T follicular helper cell (primary cell): ENCODE measurements around the gene TTC28.
"Not testable (repeated sequence)": the region's sequence is repeated elsewhere in the genome, so short reads cannot be mapped to it uniquely, and the experiment has no call there.

ENCODE experiments used
- DNase-seq: peaks from one replicate; pipeline ENCODE4 v3.0.0-alpha.2; 2020; ENCODE audit warnings: low read depth

Gene TTC28

GRCh38 chr22:28183078-28183860 is 496.4 kb downstream of the TTC28 start:
- DNase-seq: no peak

GRCh38 chr22:28180804-28181731 is 498.6 kb downstream of the TTC28 start:
- no peak for DNase-seq

GRCh38 chr22:28179392-28179791 is 500.2 kb downstream of the TTC28 start:
- DNase-seq: no peak

- DNase-seq: no peak
Observed at GRCh38 chr22:28175730-28176492, 503.7 kb downstream of the TTC28 start.

- no peak for DNase-seq
Observed at GRCh38 chr22:28174509-28174908, 505.1 kb downstream of the TTC28 start.

GRCh38 chr22:28172892-28173670 is 506.6 kb downstream of the TTC28 start:
- no peak for DNase-seq

- no peak for DNase-seq
Observed at GRCh38 chr22:28171712-28172111, 507.9 kb downstream of the TTC28 start.

GRCh38 chr22:28171115-28171514 is 508.5 kb downstream of the TTC28 start:
- no peak for DNase-seq

- not testable (repeated sequence) for DNase-seq
Observed at GRCh38 chr22:28169314-28169713, 510.3 kb downstream of the TTC28 start.

GRCh38 chr22:28155808-28156207 is 523.8 kb downstream of the TTC28 start:
- no peak for DNase-seq

- no peak for DNase-seq
Observed at GRCh38 chr22:28154861-28155260, 524.8 kb downstream of the TTC28 start.

GRCh38 chr22:28151151-28151816 is 528.4 kb downstream of the TTC28 start:
- DNase-seq: no peak

- no peak for DNase-seq
Observed at GRCh38 chr22:28148816-28149465, 530.7 kb downstream of the TTC28 start.

- DNase-seq: no peak
Observed at GRCh38 chr22:28147401-28147800, 532.2 kb downstream of the TTC28 start.

- no peak for DNase-seq
Observed at GRCh38 chr22:28146401-28147314, 533.0 kb downstream of the TTC28 start.

- no peak for DNase-seq
Observed at GRCh38 chr22:28143961-28144745, 535.5 kb downstream of the TTC28 start.

GRCh38 chr22:28143241-28143865 is 536.3 kb downstream of the TTC28 start:
- no peak for DNase-seq
